Smooth muscle cell (in vitro differentiated cells): Measurements from ENCODE around the gene ZNF774. TPM values are rescaled to one million over a fixed set of nuclear protein-coding genes. Genes with fewer than 3 reads are reported as not detected.

Experiments used
- DNase-seq: peaks from one replicate; lab custom pipeline; 2025; ENCODE audit not compliant: unreplicated experiment; lab: John Stamatoyannopoulos, UW
- H2AFZ ChIP-seq: fragments of 200-600 bp; sonication (generic); 2 replicates; pipeline ENCODE4 v1.6.0; 2016; ENCODE audit warnings: antibody characterized with exemption, low read depth, mild to moderate bottlenecking
- H3F3A ChIP-seq: fragments of 200-600 bp; sonication (generic); 2 replicates; pipeline ENCODE4 v1.6.0; 2017; ENCODE audit warnings: antibody characterized with exemption, low read depth
- H3K27ac ChIP-seq: fragments of 200-600 bp; sonication (generic); 2 replicates; pipeline ENCODE4 v1.5.1; 2016; ENCODE audit warnings: low read depth, mild to moderate bottlenecking
- H3K27me3 ChIP-seq: fragments of 200-600 bp; sonication (generic); 2 replicates; pipeline ENCODE4 v1.6.1; 2016; ENCODE audit warnings: low read depth, mild to moderate bottlenecking
- H3K36me3 ChIP-seq: fragments of 200-600 bp; sonication (generic); 2 replicates; pipeline ENCODE4 v1.5.1; 2016; ENCODE audit warnings: low read depth
- H3K4me1 ChIP-seq: fragments of 200-600 bp; sonication (generic); 2 replicates; pipeline ENCODE4 v1.5.1; 2016; ENCODE audit warnings: low read depth
- H3K4me2 ChIP-seq: fragments of 200-600 bp; sonication (generic); 2 replicates; pipeline ENCODE4 v1.6.0; 2016; ENCODE audit warnings: mild to moderate bottlenecking
- H3K4me3 ChIP-seq: fragments of 200-600 bp; sonication (generic); 2 replicates; pipeline ENCODE4 v1.5.1; 2016; ENCODE audit warnings: mild to moderate bottlenecking
- H3K79me2 ChIP-seq: fragments of 200-600 bp; sonication (generic); 2 replicates; pipeline ENCODE4 v1.6.0; 2016; ENCODE audit warnings: low read depth, mild to moderate bottlenecking
- H3K9ac ChIP-seq: fragments of 200-600 bp; sonication (generic); 2 replicates; pipeline ENCODE4 v1.6.0; 2016; ENCODE audit warnings: low read depth
- H3K9me3 ChIP-seq: fragments of 200-600 bp; sonication (generic); replicated peaks from 2 replicates; pipeline ENCODE4 v1.5.1; 2016; ENCODE audit warnings: low read depth
- H4K20me1 ChIP-seq: fragments of 200-600 bp; sonication (generic); 2 replicates; pipeline ENCODE4 v1.6.0; 2016; ENCODE audit warnings: low read depth
- WGBS: methylation state at CpG from one replicate; pipeline ENCODE4 v1.1.7; 2016; ENCODE audit warnings: low lambda C conversion rate; 5-methylcytosine and 5-hydroxymethylcytosine counted together
- polyA plus RNA-seq: library from polyadenylated mRNA; unstranded; fragments of >200 nt; fragmentation: Nextera tagmentation; extraction: Ambion mirVana; gene quantifications from 2 replicates; pipeline ENCODE4 v1.2.1, GENCODE V29; 2016
- total RNA-seq: library from RNA; depleted of rRNA; stranded (reverse); fragments of >200 nt; gene quantifications from 2 replicates; pipeline ENCODE4 v1.2.3, GENCODE V29; 2014
- TF ChIP-seq, protein P1 (sequence below): fragments of 200-600 bp; sonication (generic); IDR thresholded peaks from 2 replicates; pipeline ENCODE4 v1.5.1; 2017; ENCODE audit warnings: borderline replicate concordance, mild to moderate bottlenecking, antibody characterized with exemption; ENCODE audit not compliant: insufficient read depth, poor library complexity, severe bottlenecking

Gene ZNF774
- total and polyA plus RNA-seq, 2 experiments from 2014 or later, result 0.08 to 2.3 TPM

DNA sequence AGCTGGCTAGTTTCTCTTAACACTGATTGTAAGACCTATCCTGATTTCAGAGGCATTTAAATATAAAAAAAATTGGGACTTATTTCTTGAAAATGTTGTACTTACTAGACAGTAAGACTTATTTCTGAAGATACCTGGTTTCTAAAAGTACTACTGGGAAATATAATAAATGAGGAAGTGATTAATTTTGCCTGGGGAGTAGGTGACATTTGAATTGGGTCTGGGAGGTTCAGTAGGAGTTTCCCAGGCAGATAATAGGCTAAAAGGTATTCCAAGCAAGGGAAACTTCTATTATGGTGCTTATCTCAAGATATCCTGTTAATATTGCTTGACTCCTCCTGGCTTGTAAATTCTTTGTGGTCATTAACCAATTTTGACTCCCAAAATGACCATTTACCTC, 29.4 kb downstream of the ZNF774 start:
- Histone ChIP-seq H3K79me2 (no peaks in the 10 kb centered on the region), H2AFZ (no peak overlapping the region), H3F3A (no peaks in the 10 kb centered on the region), H3K27me3 (no peaks in the 10 kb centered on the region), H3K9ac (no peak overlapping the region), H3K27ac (no peak overlapping the region), H3K4me2 (no peak overlapping the region), H3K36me3 (no peaks in the 10 kb centered on the region), H3K4me1 (no peaks in the 10 kb centered on the region), H3K4me3 (no peak overlapping the region), H3K9me3 (no peaks in the 10 kb centered on the region), H4K20me1 (no peaks in the 10 kb centered on the region)
- TF ChIP-seq, protein P1, sequence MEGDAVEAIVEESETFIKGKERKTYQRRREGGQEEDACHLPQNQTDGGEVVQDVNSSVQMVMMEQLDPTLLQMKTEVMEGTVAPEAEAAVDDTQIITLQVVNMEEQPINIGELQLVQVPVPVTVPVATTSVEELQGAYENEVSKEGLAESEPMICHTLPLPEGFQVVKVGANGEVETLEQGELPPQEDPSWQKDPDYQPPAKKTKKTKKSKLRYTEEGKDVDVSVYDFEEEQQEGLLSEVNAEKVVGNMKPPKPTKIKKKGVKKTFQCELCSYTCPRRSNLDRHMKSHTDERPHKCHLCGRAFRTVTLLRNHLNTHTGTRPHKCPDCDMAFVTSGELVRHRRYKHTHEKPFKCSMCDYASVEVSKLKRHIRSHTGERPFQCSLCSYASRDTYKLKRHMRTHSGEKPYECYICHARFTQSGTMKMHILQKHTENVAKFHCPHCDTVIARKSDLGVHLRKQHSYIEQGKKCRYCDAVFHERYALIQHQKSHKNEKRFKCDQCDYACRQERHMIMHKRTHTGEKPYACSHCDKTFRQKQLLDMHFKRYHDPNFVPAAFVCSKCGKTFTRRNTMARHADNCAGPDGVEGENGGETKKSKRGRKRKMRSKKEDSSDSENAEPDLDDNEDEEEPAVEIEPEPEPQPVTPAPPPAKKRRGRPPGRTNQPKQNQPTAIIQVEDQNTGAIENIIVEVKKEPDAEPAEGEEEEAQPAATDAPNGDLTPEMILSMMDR, result no peak
- no peak for DNase-seq

DNA sequence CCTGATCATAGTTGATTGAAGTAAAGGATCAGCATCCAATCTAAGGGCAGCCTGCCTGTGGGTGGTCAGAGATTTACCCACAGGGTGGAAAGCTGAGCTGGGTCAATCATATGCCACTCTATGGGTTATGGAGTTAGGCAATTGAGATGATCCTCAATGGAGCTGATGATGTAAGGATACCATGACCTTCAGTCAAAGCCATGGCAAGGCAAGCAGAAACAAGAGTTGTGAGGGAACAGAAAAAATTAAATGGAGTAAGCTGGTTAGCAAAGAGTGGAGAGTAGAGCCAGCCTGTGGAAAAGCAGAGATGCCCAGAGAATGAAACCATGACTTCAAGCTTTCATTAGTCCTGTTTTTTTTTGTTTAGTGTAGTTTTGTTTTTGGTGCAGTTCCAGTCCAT, 30.2 kb downstream of the ZNF774 start:
- H3K4me2 ChIP-seq, result no peak overlapping the region

DNA sequence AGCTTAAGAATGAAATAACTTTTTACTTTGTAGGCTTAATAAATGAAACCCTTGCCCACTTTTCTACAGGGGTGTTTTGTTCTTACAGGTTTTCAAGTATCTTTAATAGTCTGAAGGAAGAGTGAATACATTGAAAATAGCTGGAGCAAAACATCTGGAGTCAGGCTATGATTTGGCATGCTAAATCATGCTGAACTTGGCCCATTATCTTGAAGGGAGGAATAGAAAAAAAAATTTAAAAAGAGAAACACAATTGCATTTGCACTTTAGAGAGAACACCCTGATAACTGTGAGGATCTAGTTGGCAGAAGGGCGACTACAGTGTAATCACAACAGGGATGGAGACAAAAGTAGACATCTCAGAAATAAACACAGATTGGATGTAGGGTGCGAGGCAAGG, 34.1 kb downstream of the ZNF774 start:
- Histone ChIP-seq H3K4me1 (no peaks in the 10 kb centered on the region), H3K27me3 (no peaks in the 10 kb centered on the region), H2AFZ (no peak overlapping the region), H4K20me1 (peaks cover 23% of the 10 kb centered on the region), H3K4me2 (no peak overlapping the region), H3K9me3 (no peaks in the 10 kb centered on the region), H3K9ac (no peak overlapping the region), H3F3A (no peaks in the 10 kb centered on the region), H3K27ac (no peak overlapping the region), H3K4me3 (no peak overlapping the region), H3K36me3 (peaks cover 3% of the 10 kb centered on the region), H3K79me2 (peaks cover 29% of the 10 kb centered on the region)
- TF ChIP-seq, protein P1, result no peak
- DNase-seq, result no peak
- WGBS, result 95% methylated on average over 2 of the region's 2 CpGs

More for the DNA sequence above, 30.2 kb downstream of the ZNF774 start:
- H3K9me3 ChIP-seq, result no peaks in the 10 kb centered on the region
- no peak overlapping the region for H3K4me3 ChIP-seq
- H3K36me3 ChIP-seq, result no peaks in the 10 kb centered on the region
- DNase-seq, result no peak
- TF ChIP-seq, protein P1, result no peak
- no peak overlapping the region for H3K9ac ChIP-seq
- no peaks in the 10 kb centered on the region for H3K4me1 ChIP-seq
- H4K20me1 ChIP-seq, result no peaks in the 10 kb centered on the region
- H3K27me3 ChIP-seq, result no peaks in the 10 kb centered on the region
- H3K27ac ChIP-seq, result no peak overlapping the region
- H3F3A ChIP-seq, result no peaks in the 10 kb centered on the region
- no peaks in the 10 kb centered on the region for H3K79me2 ChIP-seq
- no peak overlapping the region for H2AFZ ChIP-seq

DNA sequence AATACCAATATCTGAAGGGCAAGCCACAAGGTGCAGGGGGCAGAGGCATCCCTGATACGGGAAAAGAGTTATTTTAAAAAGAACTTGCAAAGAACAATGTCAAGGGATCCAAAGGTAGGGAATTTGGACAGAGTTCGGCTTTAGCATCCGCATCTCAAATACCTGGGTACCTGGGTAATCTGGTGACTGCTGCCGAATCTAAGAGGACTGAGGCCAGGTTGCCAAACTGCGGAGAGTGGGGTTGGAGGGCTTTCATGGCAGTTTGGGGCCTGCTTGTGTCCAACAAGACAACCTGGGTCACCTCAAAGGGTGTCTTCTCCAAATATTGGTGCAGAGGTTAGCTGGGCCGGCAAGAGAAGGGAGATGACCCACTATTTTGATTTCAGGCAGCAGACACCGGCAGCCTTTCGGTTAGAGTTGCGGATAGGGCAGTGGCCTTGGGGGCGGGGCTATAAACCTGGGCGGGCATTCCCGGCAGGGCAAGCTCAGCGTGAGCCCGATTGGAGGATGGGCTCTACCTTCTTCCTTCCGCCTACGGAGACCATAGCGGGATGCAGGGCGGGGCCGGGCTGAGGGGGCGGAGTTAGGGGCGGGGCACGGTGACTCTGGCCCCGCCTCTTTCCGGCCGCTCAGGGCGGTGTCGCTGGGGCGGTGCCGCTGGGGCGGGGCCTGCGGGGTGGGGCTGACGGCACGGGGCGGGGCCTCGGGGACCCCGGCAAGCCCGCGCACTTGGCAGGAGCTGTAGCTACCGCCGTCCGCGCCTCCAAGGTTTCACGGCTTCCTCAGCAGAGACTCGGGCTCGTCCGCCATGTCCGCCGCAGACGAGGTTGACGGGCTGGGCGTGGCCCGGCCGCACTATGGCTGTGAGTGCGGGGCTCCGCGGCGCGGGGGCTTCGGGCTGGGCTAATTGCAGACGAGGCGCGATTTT, 35.7 kb downstream of the ZNF774 start, which contains the start of gene IQGAP1:
TSS of gene IQGAP1 (plus strand) at position 709 of the 928 bp plus-strand sequence. CDS start at position 809, 100 bp downstream.
- Histone ChIP-seq H3K27ac (peak within 1 kb of the TSS; percentile 78), H3F3A (no peaks in the 10 kb centered on the region), H3K9me3 (no peaks in the 10 kb centered on the region), H2AFZ (peak within 1 kb of the TSS; percentile 29), H3K9ac (peak within 1 kb of the TSS; percentile 92), H3K79me2 (peaks cover 45% of the 10 kb centered on the region), H3K4me2 (peak within 1 kb of the TSS; percentile 98), H3K27me3 (no peaks in the 10 kb centered on the region), H3K36me3 (peaks cover 4% of the 10 kb centered on the region), H3K4me3 (peak within 1 kb of the TSS; percentile 93), H4K20me1 (peaks cover 39% of the 10 kb centered on the region), H3K4me1 (peaks cover 9% of the 10 kb centered on the region)
- peak; percentile 89 for DNase-seq
- WGBS, result 10% methylated on average over 36 of the region's 62 CpGs
- TF ChIP-seq, protein P1, result no peak
